Right atrium auricular region (tissue), 2 donors: ENCODE data around the gene RASGRP3. TPM values are rescaled to one million over a fixed set of nuclear protein-coding genes. Genes with fewer than 3 reads are reported as not detected.
A peak's percentile ranks its signal among the peaks of the same experiment; 100 is the strongest.

Experiments
- DNase-seq: peaks from one replicate; pipeline ENCODE4 v3.0.0-alpha.2; 2019; ENCODE audit warnings: low spot score
- H3K27ac ChIP-seq, 2 donors: fragments of 200-600 bp; sonication (generic); 1 replicate in 1 of 2; 2 replicates in 1 of 2; pipeline ENCODE4 v1.5.1; 2016 to 2019
- H3K27me3 ChIP-seq, 2 donors: fragments of 200-600 bp; sonication (generic); one replicate each; pipeline versions ENCODE4 v1.5.1 to v1.6.0; 2017 to 2019
- H3K36me3 ChIP-seq: fragments of 200-600 bp; sonication (generic); one replicate; pipeline ENCODE4 v1.5.1; 2016
- H3K4me1 ChIP-seq, 2 donors: fragments of 200-600 bp; sonication (generic); one replicate each; pipeline versions ENCODE4 v1.5.1 to v1.6.0; 2017 to 2019
- H3K4me3 ChIP-seq, 2 donors: fragments of 200-600 bp; sonication (generic); 1 replicate in 1 of 2; 2 replicates in 1 of 2; pipeline ENCODE4 v1.5.1; 2017 to 2019; ENCODE audit warnings: mild to moderate bottlenecking in 1 of 2, moderate library complexity in 1 of 2
- H3K9me3 ChIP-seq, 2 donors: fragments of 200-600 bp; sonication (generic); one replicate each; pipeline ENCODE4 v1.5.1; 2019
- CTCF ChIP-seq, 2 donors: fragments of 200-600 bp; sonication (generic); IDR thresholded peaks; one replicate each; pipeline ENCODE4 v1.5.1; 2019; ENCODE audit warnings: antibody characterized with exemption in 2 of 2
- total RNA-seq, 2 donors: library from RNA; depleted of rRNA; stranded (reverse); fragments of >200 nt; gene quantifications; one replicate each; pipeline ENCODE4 v1.1.0, GENCODE V29; 2016

The RASGRP3 gene
- total RNA-seq, 2 donors from 2014 or later, result 50.0 to 56.3 TPM

GRCh38 chr2:33581872-33582271, 105.4 kb downstream of the RASGRP3 start:
- Histone ChIP-seq H3K27me3 (no peaks in the 10 kb centered on the region), H3K9me3 (no peaks in the 10 kb centered on the region), H3K27ac (no peak overlapping the region), H3K4me1 (no peaks in the 10 kb centered on the region), H3K4me3 (no peak overlapping the region), H3K36me3 (peaks cover 31% of the 10 kb centered on the region)
- no peak for TF ChIP-seq CTCF (IDR thresholded peaks at IDR 0.05)
- DNase-seq, result no peak

GRCh38 chr2:33583194-33583938, 106.9 kb downstream of the RASGRP3 start:
- Histone ChIP-seq H3K4me1 (no peaks in the 10 kb centered on the region), H3K36me3 (peaks cover 31% of the 10 kb centered on the region), H3K27me3 (no peaks in the 10 kb centered on the region), H3K27ac (no peak overlapping the region), H3K4me3 (no peak overlapping the region), H3K9me3 (no peaks in the 10 kb centered on the region)
- TF ChIP-seq CTCF (IDR thresholded peaks at IDR 0.05), result peak; percentile 62 to 87
- no peak for DNase-seq

GRCh38 chr2:33586766-33587165, 110.3 kb downstream of the RASGRP3 start:
- H3K4me1 ChIP-seq, result peaks cover 0 to 24% of the 10 kb centered on the region in 2 donors
- H3K27me3 ChIP-seq, result no peaks in the 10 kb centered on the region
- H3K9me3 ChIP-seq, result no peaks in the 10 kb centered on the region
- no peak for DNase-seq
- no peak for TF ChIP-seq CTCF (IDR thresholded peaks at IDR 0.05)
- no peak overlapping the region for H3K4me3 ChIP-seq
- peaks cover 31% of the 10 kb centered on the region for H3K36me3 ChIP-seq
- no peak overlapping the region for H3K27ac ChIP-seq

- H3K27ac ChIP-seq, result no peak overlapping the region
- no peaks in the 10 kb centered on the region for H3K27me3 ChIP-seq
- H3K4me1 ChIP-seq, result peaks cover 0 to 24% of the 10 kb centered on the region in 2 donors
- no peak for TF ChIP-seq CTCF (IDR thresholded peaks at IDR 0.05)
- no peaks in the 10 kb centered on the region for H3K9me3 ChIP-seq
- peaks cover 41% of the 10 kb centered on the region for H3K36me3 ChIP-seq
- H3K4me3 ChIP-seq, result no peak overlapping the region
- no peak for DNase-seq
Measured at GRCh38 chr2:33588232-33588631, 111.8 kb downstream of the RASGRP3 start.

- peak overlapping the region in 1 of 2 donors; percentile 27 for H3K27ac ChIP-seq
Measured at GRCh38 chr2:33589444-33589843, 113.0 kb downstream of the RASGRP3 start.

More at GRCh38 chr2:33589444-33589843, 113.0 kb downstream of the RASGRP3 start:
- Histone ChIP-seq H3K9me3 (no peaks in the 10 kb centered on the region), H3K27me3 (no peaks in the 10 kb centered on the region), H3K36me3 (peaks cover 37% of the 10 kb centered on the region), H3K4me3 (no peak overlapping the region), H3K4me1 (peaks cover 0 to 24% of the 10 kb centered on the region in 2 donors)
- TF ChIP-seq CTCF (IDR thresholded peaks at IDR 0.05), result no peak
- DNase-seq, result no peak
